NCI-H82 treated with DMSO at 0.1 percent for 48 hours (cell line): ENCODE results near the gene OPRL1.

Source experiments
- DNase-seq: peaks from one replicate; lab custom pipeline; 2025; ENCODE audit not compliant: unreplicated experiment; lab: John Stamatoyannopoulos, UW

OPRL1 gene

DNA sequence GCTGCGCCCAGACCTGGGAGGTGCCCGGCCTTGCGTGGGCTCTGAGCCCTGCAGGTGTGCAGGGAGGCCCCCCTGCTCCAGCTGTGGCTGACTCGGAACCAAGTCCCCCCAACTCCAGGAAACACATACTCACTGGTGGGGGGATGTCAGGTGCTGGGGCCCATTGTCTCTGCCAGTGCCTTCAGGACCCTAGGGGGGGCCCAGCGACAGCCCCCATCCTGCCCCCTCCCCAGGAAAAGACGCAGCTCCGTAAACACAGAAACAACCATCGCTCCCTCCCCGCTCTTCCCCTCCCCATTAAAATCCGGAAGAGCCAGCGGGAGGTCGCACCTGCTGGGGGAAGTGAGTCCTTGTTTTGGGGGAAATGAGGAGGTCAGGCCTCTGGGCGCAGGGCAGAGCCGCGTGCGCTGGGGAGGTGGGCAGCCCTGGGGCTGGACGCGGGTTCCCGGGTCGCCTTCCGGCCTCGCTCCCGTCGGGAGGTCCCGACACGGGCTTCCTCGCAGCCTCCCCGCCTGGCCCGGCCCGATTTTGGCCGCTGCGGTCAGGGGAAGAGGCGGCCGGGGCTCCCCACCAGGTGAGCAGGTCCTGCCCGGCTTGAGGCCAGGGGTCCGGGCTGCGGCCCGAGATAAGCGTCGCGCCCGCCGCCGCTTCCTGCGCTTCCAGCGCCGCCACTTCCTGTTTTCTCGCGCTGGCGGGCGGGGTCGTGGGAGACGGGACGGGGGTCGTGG is 37.7 kb upstream of the OPRL1 start:
- DNase-seq: no peak

GRCh38 chr20:64043768-64044167 is 36.1 kb upstream of the OPRL1 start:
- DNase-seq: no peak

GRCh38 chr20:64044484-64045247 is 35.2 kb upstream of the OPRL1 start:
- DNase-seq: no peak

DNA sequence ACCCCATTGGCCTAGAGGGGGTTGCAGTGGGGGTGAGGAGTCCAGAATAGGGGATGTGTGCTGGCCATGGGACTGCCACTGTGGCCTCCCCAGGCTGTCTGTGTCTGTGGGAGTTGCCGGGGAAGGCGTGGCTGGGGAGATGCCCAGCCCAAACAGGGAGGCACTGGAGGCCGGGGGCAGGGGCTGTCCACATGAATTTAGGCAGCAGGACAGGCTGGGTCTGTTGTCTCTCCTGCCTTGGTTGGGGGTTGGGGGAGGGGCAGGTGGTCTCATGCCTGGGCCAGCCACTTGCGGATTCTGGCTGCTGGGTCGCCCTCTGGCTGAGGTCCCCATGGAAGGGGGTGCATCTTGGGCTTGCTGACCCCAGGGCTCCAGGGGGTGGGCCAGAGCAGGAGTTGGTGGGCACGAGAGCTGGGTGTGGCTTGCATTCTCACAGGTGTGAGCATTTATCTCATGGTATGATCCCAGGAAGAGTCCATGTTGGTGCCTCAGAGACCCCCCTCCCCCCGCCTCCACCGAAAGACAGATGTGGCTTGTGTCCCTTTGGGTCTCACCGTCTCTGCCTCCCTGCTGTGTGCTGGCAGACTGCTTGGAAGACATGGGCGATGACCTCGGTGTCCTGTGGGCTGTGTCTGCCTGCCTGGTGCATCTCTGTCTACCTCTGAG is 34.4 kb upstream of the OPRL1 start:
- DNase-seq: no peak

GRCh38 chr20:64047046-64047389 is 32.9 kb upstream of the OPRL1 start:
- no peak for DNase-seq

DNA sequence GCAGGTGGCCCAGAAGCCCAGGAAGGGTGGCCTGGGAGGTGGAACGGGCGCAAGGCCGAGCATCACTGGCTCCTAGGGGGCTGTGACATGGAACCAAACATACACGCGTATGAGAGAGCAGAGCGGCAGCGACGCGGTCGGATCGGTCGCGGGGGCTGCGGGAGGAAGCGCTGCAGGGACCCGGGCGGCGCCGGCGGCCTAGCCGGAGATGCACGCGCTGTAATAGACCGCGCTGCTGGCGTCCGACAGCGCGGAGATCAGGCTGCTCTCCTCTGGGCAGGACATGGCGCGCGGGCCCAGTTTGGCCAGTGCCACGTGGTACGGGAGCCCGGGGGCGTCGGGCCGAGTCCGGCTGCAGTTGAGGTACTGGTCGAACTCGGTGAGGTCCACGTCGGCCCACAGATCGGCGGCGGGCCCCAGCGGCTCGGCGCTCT is 31.9 kb upstream of the OPRL1 start:
- no peak for DNase-seq

DNA sequence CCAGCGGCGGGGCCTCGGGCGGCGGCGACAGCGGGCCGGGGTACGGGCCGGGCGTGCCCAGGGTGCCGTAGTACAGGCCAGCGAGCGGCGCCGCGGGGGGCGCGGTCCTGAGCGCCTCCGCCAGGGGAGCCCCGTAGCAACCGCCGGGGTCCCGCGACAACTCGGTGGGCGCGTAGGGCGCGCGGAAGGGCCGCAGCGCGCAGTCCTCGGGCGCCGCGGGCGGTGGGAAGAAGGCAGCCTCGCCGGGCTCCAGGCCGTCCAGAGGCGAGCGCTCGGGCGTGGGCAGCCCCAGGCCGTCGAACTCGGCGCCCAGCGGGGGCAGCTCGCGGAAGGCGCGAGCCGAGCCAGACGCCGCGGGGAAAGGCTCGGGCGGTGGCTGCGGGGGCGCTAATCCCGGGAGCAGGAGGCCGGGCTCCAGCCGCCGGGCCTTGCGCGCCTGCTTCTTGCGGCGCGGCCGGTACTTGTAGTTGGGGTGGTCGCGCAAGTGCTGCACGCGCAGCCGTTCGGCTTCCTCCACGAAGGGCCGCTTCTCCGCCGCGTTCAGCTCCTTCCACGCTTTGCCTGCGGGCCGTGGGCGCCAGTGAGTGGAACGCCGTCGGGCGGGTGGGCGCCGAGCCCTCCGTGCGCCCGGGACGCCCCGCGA is 31.4 kb upstream of the OPRL1 start:
- DNase-seq: no peak

- DNase-seq: no peak
Measured at GRCh38 chr20:64049060-64049877, 30.6 kb upstream of the OPRL1 start, which contains the start of gene SOX18. TSS of gene SOX18 (minus strand) at chr20:64049639. CDS start at chr20:64049516, 123 bp downstream.

- no peak for DNase-seq
Measured at GRCh38 chr20:64049878-64050260, 30.0 kb upstream of the OPRL1 start.

DNA sequence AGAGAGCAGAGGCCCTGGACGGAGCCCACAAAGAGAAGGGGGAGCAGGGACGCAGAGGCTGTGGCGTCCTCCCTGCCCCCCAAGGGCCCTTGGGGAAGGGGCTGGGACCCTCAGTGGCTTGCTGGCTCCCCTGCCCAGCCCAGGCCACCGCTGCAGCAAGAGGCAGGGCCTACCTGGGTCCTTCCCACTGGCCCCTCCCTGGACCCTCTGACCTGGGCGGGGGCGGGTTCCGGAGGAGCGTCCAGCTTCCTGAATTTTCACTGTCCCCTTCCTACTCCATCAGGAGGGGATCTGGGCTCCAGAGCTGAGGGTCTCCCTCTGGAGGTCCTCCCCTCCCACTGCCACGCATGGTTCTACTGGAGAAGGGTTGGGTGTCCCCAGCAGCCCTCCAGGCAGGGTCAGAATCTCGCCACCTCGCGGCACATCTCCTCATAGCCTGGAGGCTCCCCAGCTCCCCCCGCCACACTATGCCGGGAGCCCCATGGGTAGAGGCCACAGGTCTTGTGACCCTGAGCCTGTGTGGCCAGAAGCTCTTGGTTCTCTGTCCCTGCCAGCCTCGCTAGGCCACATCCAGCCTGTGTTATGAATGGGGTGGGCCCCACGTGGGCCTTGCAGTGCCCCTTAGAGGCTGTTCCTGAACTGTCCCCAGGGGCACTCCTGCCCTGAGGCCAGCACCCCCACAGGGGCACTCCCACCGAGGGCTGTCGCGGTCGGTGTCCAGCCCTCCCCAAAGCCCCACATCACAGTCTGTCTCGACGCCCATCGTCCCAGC is 29.4 kb upstream of the OPRL1 start:
- no peak for DNase-seq

- no peak for DNase-seq
Measured at GRCh38 chr20:64051033-64051452, 28.8 kb upstream of the OPRL1 start.

GRCh38 chr20:64051561-64052325 is 28.1 kb upstream of the OPRL1 start:
- no peak for DNase-seq

GRCh38 chr20:64052326-64052722 is 27.6 kb upstream of the OPRL1 start:
- DNase-seq: no peak

- no peak for DNase-seq
Measured at GRCh38 chr20:64052987-64053840, 26.7 kb upstream of the OPRL1 start.

DNA sequence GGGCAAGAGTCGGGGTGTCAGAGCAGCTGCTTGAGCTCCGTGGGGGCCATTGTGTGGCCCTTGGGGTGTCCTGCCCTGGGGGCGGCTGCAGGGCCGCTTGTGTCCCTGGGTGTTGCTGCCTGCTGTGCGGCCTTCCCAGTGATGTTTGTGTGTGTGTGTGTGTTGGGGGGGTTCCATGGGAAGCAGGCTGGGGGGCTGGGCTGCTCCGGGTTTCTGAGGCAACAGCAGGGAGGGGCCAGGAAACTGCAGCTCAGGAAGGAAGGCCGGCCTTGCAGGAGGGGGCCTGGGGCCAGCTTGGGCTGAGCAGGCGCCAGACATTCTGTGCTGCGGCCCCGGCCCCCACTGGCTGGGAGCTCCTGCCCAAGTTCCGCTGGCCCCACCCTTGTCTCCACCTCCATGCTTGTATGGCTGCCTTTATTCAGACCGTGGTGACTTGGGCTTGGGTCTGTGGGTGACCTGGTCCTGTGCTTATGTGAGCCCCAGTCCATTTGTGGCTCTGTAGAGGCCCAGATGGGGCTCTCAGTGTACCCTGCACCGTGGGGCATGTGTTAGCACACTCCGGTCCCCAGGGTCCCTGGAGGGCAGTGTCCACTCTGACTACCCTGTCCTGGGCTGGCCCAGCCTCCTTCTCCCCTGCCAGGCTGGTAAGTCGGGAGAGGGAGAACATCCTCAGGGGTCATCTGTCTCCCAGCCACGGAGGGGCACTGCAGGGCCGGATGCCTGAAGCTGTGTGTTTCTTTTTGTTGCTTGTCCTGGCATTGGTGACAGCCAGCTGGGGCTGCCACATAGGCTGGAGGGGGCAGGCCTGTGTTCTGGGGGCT is 25.8 kb upstream of the OPRL1 start:
- no peak for DNase-seq

- no peak for DNase-seq
Measured at GRCh38 chr20:64055396-64055892, 24.4 kb upstream of the OPRL1 start.
